Uterus (tissue), 4 donors: ENCODE results near the gene GBGT1. TPM values are rescaled to one million over a fixed set of nuclear protein-coding genes. Genes with fewer than 3 reads are reported as not detected.
A peak's percentile ranks its signal among the peaks of the same experiment; 100 is the strongest.

ENCODE experiments used
- DNase-seq, 2 donors: peaks; one replicate each; pipeline ENCODE4 v3.0.0-alpha.2; 2019 to 2020
- H3K27ac ChIP-seq, 2 donors: fragments of 200-600 bp; sonication (generic); 1 replicate in 1 of 2; 2 replicates in 1 of 2; pipeline ENCODE4 v1.5.1; 2016 to 2018
- H3K27me3 ChIP-seq, 2 donors: fragments of 200-600 bp; sonication (generic); one replicate each; pipeline ENCODE4 v1.5.1; 2018 to 2019; ENCODE audit warnings: control low read depth in 1 of 2
- H3K36me3 ChIP-seq, 2 donors: fragments of 200-600 bp; sonication (generic); one replicate each; pipeline ENCODE4 v1.5.1; 2019; ENCODE audit warnings: control low read depth in 1 of 2
- H3K4me1 ChIP-seq, 2 donors: fragments of 200-600 bp; sonication (generic); one replicate each; pipeline ENCODE4 v1.5.1; 2018 to 2019; ENCODE audit warnings: control low read depth in 1 of 2
- H3K4me3 ChIP-seq, 2 donors: fragments of 200-600 bp; sonication (generic); 1 replicate in 1 of 2; 2 replicates in 1 of 2; pipeline ENCODE4 v1.5.1; 2018 to 2019; ENCODE audit warnings: mild to moderate bottlenecking in 1 of 2
- H3K9me3 ChIP-seq, 2 donors: fragments of 200-600 bp; sonication (generic); one replicate each; pipeline ENCODE4 v1.5.1; 2019; ENCODE audit warnings: control low read depth in 1 of 2
- CTCF ChIP-seq, 4 experiments: fragments of 200-600 bp in 2 of 4; fragments of 450-650 bp in 2 of 4; sonication (generic) in 2 of 4; IDR thresholded peaks; one replicate each; pipeline ENCODE4 v1.5.1; 2016 to 2019; ENCODE audit warnings: antibody characterized with exemption in 4 of 4, mild to moderate bottlenecking in 2 of 4, moderate library complexity in 1 of 4
- POLR2A ChIP-seq, 2 donors: fragments of 450-650 bp; IDR thresholded peaks; one replicate each; pipeline ENCODE4 v1.6.1; 2016; ENCODE audit warnings: antibody characterized with exemption in 2 of 2, mild to moderate bottlenecking in 1 of 2, moderate library complexity in 1 of 2
- intact Hi-C: fragments of 100-400 bp; cut with DNase I; formaldehyde crosslinking; loops from one replicate; pipeline ENCODE4 v1.15.1; 2023; ENCODE audit warnings: low total_unique reads
- total RNA-seq, 4 donors: library from RNA; depleted of rRNA in 3 of 4; stranded (reverse); fragments of >200 nt in 3 of 4; gene quantifications; one replicate each; pipeline versions ENCODE4 v1.1.0 to v1.2.4, GENCODE V29; 2014 to 2023
- donor health status: DM: yes; HTN: yes; CAD: no.

GBGT1 gene
- total RNA-seq, 4 donors from 2014 or later = 3.5 to 28.5 (median 9.8) TPM

DNA sequence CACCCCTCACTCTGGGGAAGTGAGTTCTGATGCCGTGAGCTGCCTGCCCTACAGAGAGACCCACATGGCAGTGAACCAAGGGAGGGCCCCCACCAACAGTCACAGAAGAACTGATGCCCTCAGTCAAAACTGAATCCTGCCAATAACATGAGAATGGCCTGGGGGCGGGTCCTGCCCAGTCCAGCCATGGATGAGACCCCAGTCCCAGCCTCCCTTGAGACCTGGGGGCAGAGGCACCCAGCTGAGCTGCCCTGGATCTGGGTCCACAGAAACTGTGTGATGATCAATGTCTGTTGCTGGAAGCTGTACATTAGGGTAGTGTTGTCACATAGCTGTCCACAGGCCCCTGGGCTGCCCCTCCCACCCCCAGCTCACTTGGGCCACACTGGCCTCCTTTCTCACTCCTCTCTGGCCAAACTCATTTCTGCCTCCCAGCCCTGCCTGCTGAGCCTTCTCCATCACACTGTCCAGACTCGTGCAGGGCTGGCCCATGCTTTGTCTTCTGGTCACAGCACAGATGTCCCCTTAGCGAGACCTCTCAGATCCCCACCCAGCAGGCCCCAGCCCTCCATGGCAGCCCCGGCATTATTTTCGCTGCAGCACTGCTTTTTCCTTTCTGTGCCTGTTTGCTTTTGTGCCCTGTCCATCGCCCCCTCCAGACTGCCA lies 16.8 kb downstream of the GBGT1 start:
- no peak overlapping the region for H3K4me3 ChIP-seq
- intact Hi-C loops = loop anchor here (10.0 kb wide), 1 partner anchor 122 kb away; no protein-coding TSS in a partner anchor
- DNase-seq = no peak
- no peaks in the 10 kb centered on the region for H3K9me3 ChIP-seq
- no peaks in the 10 kb centered on the region for H3K27me3 ChIP-seq
- H3K4me1 ChIP-seq = peaks cover 4 to 30% of the 10 kb centered on the region in 2 donors
- H3K27ac ChIP-seq = peak overlapping the region in 1 of 2 donors; percentile 91
- no peaks in the 10 kb centered on the region for H3K36me3 ChIP-seq
- TF ChIP-seq CTCF (IDR thresholded peaks at IDR 0.05) (no peak), POLR2A (IDR thresholded peaks at IDR 0.05) (no peak)

DNA sequence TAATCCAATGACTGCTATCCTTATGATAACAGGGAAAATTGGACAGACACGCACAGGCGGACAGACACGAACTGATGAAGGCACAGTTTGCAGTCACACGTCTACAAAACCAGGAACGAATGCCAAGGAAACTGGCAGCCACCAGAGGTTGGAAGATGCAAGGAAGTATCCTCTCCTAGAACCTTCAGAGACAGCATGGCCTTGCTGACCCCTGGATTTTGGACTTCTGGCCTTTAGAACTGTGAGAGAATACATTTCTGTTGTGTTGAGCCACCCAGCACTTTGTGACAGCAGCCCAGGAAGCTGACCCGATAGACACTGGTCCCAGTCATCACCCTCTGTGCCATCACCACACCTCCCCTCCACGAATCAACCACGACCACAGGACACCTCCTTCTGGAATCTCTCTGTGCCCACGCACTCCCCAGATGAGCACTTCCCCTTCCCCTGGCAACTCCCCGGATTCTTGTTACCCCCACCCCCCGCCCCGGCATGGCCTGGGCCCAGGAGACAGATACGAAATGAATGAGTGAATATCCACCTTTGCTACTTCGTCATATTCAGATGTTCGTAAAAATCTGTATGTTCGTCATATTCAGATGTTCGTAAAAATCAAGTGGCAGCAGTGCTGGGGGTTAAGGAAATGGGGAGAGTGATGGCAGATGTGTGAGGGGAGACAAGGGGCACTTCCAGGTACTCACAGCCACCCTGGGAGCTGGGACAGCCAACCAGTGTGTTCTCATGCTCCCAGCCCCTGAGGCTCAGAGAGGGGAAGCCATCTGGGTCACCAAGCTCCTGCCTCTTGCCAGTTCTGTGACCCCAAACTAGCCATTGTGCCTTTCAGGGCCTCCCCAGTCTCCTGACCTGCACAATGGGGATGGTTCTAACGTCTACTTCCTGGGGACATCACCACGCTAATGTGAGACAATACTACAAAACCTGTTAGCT lies 18.5 kb downstream of the GBGT1 start:
- Histone ChIP-seq H3K4me1 (peaks cover 4 to 30% of the 10 kb centered on the region in 2 donors), H3K36me3 (no peaks in the 10 kb centered on the region), H3K9me3 (no peaks in the 10 kb centered on the region), H3K27ac (peak overlapping the region in 1 of 2 donors; percentile 29), H3K27me3 (no peaks in the 10 kb centered on the region), H3K4me3 (no peak overlapping the region)
- intact Hi-C loops = loop anchor here (5.0 to 10.0 kb wide), 2 partner anchors 43 to 120 kb away; no protein-coding TSS in a partner anchor
- no peak for TF ChIP-seq POLR2A (IDR thresholded peaks at IDR 0.05)
- no peak for TF ChIP-seq CTCF (IDR thresholded peaks at IDR 0.05)
- DNase-seq = peak in 1 of 2 donors; percentile 30

- peak in 1 of 2 donors; percentile 69 for DNase-seq
- peak overlapping the region; percentile 29 to 44 for H3K4me3 ChIP-seq
- no peaks in the 10 kb centered on the region for H3K27me3 ChIP-seq
- H3K9me3 ChIP-seq = no peaks in the 10 kb centered on the region
- H3K27ac ChIP-seq = peak overlapping the region; percentile 7 to 29
- TF ChIP-seq CTCF (IDR thresholded peaks at IDR 0.05) (peak; percentile 97 to 99 (median 98)), POLR2A (IDR thresholded peaks at IDR 0.05) (peak in 1 of 2 donors; percentile 44)
- intact Hi-C loops = loop anchor here (5.0 to 10.0 kb wide), 2 partner anchors 42 to 120 kb away; no protein-coding TSS in a partner anchor
- no peaks in the 10 kb centered on the region for H3K36me3 ChIP-seq
- peaks cover 4 to 30% of the 10 kb centered on the region in 2 donors for H3K4me1 ChIP-seq
Observed at GRCh38 chr9:133144142-133144903, 19.4 kb downstream of the GBGT1 start.

GRCh38 chr9:133143639-133144141 lies 20.0 kb downstream of the GBGT1 start:
- H3K9me3 ChIP-seq = no peaks in the 10 kb centered on the region
- H3K4me1 ChIP-seq = peaks cover 4 to 29% of the 10 kb centered on the region in 2 donors
- H3K4me3 ChIP-seq = peak overlapping the region; percentile 29 to 44
- H3K36me3 ChIP-seq = no peaks in the 10 kb centered on the region
- no peak for TF ChIP-seq CTCF (IDR thresholded peaks at IDR 0.05)
- TF ChIP-seq POLR2A (IDR thresholded peaks at IDR 0.05) = no peak
- H3K27ac ChIP-seq = peak overlapping the region; percentile 7 to 29
- intact Hi-C loops = loop anchor here (5.0 to 10.0 kb wide), 2 partner anchors 41 to 119 kb away; no protein-coding TSS in a partner anchor
- DNase-seq = no peak
- no peaks in the 10 kb centered on the region for H3K27me3 ChIP-seq
